Adipocyte (in vitro differentiated cells): ENCODE measurements around the gene SCRT2.

Experiments
- DNase-seq: peaks from one replicate; pipeline ENCODE4 v3.0.0-alpha.2; 2015; ENCODE audit warnings: low read depth
- H3K27me3 ChIP-seq: replicated peaks from 2 replicates; pipeline ENCODE4 v1.7.0; 2013; ENCODE audit warnings: mild to moderate bottlenecking, low read length, moderate library complexity; ENCODE audit not compliant: control insufficient read depth, insufficient read depth
- H3K36me3 ChIP-seq: 2 replicates; pipeline ENCODE4 v1.7.0; 2013; ENCODE audit warnings: low read length, mild to moderate bottlenecking, moderate library complexity; ENCODE audit not compliant: control insufficient read depth, insufficient read depth, severe bottlenecking
- H3K4me1 ChIP-seq: 2 replicates; pipeline ENCODE4 v1.7.0; 2013; ENCODE audit warnings: mild to moderate bottlenecking, low read length, moderate library complexity; ENCODE audit not compliant: control insufficient read depth, insufficient read depth
- H3K4me3 ChIP-seq: 2 replicates; pipeline ENCODE4 v1.7.0; 2013; ENCODE audit warnings: mild to moderate bottlenecking, low read length, moderate library complexity
- H3K9ac ChIP-seq: 2 replicates; pipeline ENCODE4 v1.7.0; 2013; ENCODE audit warnings: mild to moderate bottlenecking, low read length, moderate library complexity
- H3K9me3 ChIP-seq: 2 replicates; pipeline ENCODE4 v1.7.0; 2013; ENCODE audit warnings: mild to moderate bottlenecking, low read length, moderate library complexity; ENCODE audit not compliant: control insufficient read depth

Gene SCRT2

GRCh38 chr20:623704-624103, 51.9 kb downstream of the SCRT2 start:
- Histone ChIP-seq H3K4me1 (no peaks in the 10 kb centered on the region), H3K27me3 (peaks cover 47% of the 10 kb centered on the region), H3K4me3 (no peak overlapping the region), H3K9me3 (peaks cover 10% of the 10 kb centered on the region), H3K9ac (no peak overlapping the region), H3K36me3 (no peaks in the 10 kb centered on the region)
- DNase-seq = no peak

GRCh38 chr20:623021-623420, 52.6 kb downstream of the SCRT2 start:
- no peak overlapping the region for H3K9ac ChIP-seq
- H3K36me3 ChIP-seq = no peaks in the 10 kb centered on the region
- H3K9me3 ChIP-seq = peaks cover 17% of the 10 kb centered on the region
- peaks cover 40% of the 10 kb centered on the region for H3K27me3 ChIP-seq
- DNase-seq = no peak
- H3K4me1 ChIP-seq = no peaks in the 10 kb centered on the region
- H3K4me3 ChIP-seq = no peak overlapping the region

GRCh38 chr20:622161-622560, 53.4 kb downstream of the SCRT2 start:
- peaks cover 33% of the 10 kb centered on the region for H3K27me3 ChIP-seq
- no peak overlapping the region for H3K4me3 ChIP-seq
- no peak overlapping the region for H3K9ac ChIP-seq
- no peak for DNase-seq
- peaks cover 25% of the 10 kb centered on the region for H3K9me3 ChIP-seq
- no peaks in the 10 kb centered on the region for H3K36me3 ChIP-seq
- no peaks in the 10 kb centered on the region for H3K4me1 ChIP-seq

GRCh38 chr20:621125-621756, 54.4 kb downstream of the SCRT2 start:
- DNase-seq = no peak
- Histone ChIP-seq H3K9me3 (peaks cover 26% of the 10 kb centered on the region), H3K9ac (no peak overlapping the region), H3K4me3 (no peak overlapping the region), H3K27me3 (peaks cover 32% of the 10 kb centered on the region), H3K36me3 (no peaks in the 10 kb centered on the region), H3K4me1 (no peaks in the 10 kb centered on the region)

GRCh38 chr20:620246-620645, 55.4 kb downstream of the SCRT2 start:
- no peak overlapping the region for H3K9ac ChIP-seq
- no peaks in the 10 kb centered on the region for H3K36me3 ChIP-seq
- peaks cover 32% of the 10 kb centered on the region for H3K27me3 ChIP-seq
- no peaks in the 10 kb centered on the region for H3K4me1 ChIP-seq
- no peak for DNase-seq
- H3K9me3 ChIP-seq = peaks cover 20% of the 10 kb centered on the region
- H3K4me3 ChIP-seq = no peak overlapping the region

- Histone ChIP-seq H3K9me3 (peaks cover 17% of the 10 kb centered on the region), H3K9ac (no peak overlapping the region), H3K4me1 (no peaks in the 10 kb centered on the region), H3K36me3 (no peaks in the 10 kb centered on the region), H3K27me3 (peaks cover 31% of the 10 kb centered on the region), H3K4me3 (no peak overlapping the region)
- no peak for DNase-seq
Measured at GRCh38 chr20:618980-619379, 56.6 kb downstream of the SCRT2 start.

GRCh38 chr20:617934-618690, 57.5 kb downstream of the SCRT2 start:
- Histone ChIP-seq H3K36me3 (no peaks in the 10 kb centered on the region), H3K4me1 (no peaks in the 10 kb centered on the region), H3K27me3 (peaks cover 31% of the 10 kb centered on the region), H3K4me3 (no peak overlapping the region), H3K9me3 (peaks cover 17% of the 10 kb centered on the region), H3K9ac (no peak overlapping the region)
- DNase-seq = no peak

GRCh38 chr20:615514-615913, 60.1 kb downstream of the SCRT2 start:
- Histone ChIP-seq H3K27me3 (peaks cover 47% of the 10 kb centered on the region), H3K36me3 (no peaks in the 10 kb centered on the region), H3K9ac (no peak overlapping the region), H3K9me3 (peaks cover 17% of the 10 kb centered on the region), H3K4me1 (no peaks in the 10 kb centered on the region), H3K4me3 (no peak overlapping the region)
- DNase-seq = no peak

- Histone ChIP-seq H3K9ac (no peak overlapping the region), H3K4me3 (no peak overlapping the region), H3K27me3 (peaks cover 78% of the 10 kb centered on the region), H3K36me3 (no peaks in the 10 kb centered on the region), H3K4me1 (no peaks in the 10 kb centered on the region), H3K9me3 (no peaks in the 10 kb centered on the region)
- no peak for DNase-seq
Measured at GRCh38 chr20:611843-612185, 63.8 kb downstream of the SCRT2 start.
